Measurements from ENCODE around the gene RAG1. TPM values are rescaled to one million over a fixed set of nuclear protein-coding genes. Genes with fewer than 3 reads are reported as not detected.
A peak's percentile ranks its signal among the peaks of the same experiment; 100 is the strongest.

Gene RAG1
- polyA plus RNA-seq, 3 donors = 0.69 TPM; not detected in 2

DNA sequence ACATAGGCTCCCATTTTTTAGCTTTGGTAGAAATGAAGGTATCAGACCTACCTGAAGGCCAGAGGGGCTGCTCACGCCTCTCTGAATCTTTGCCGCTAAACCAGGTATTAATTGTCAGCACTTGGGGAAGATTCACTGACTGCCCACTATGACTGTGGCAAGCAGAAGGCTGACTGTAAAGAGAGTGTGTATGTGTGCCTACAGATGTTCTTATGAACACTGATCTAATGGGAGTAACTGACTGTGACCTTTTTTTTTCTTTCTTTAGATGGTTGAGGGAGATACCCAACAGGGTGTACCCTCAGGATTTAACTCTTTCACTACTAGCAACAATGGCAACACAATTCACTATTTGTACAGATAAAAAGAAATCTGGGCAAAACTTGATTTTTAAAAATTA is 30.2 kb downstream of the RAG1 start, which contains the start of gene RAG2:
Gene RAG2, minus strand, starts transcription at position 186 of the 400 bp plus-strand sequence. CDS start 4,068 bp downstream, outside the sequence.
- Histone ChIP-seq H2AFZ (ENCODE audit: insufficient read depth, low read depth, low read length, poor library complexity, severe bottlenecking) (no peak within 1 kb of the TSS), H3K4me2 (replicated peaks; ENCODE audit: extremely low read depth, low read length, poor library complexity, severe bottlenecking) (no peak within 1 kb of the TSS), H4K20me1 (ENCODE audit: insufficient read depth, low read length) (no peaks in the 10 kb centered on the region), H3K4me1 (ENCODE audit: control insufficient read depth in 1 of 2, insufficient read depth in 2 of 2, low read length in 2 of 2) (peaks cover 18 to 22% of the 10 kb centered on the region in 2 donors), H3K4me3 (replicated peaks in 1 of 3; ENCODE audit: low read depth in 2 of 3, low read length in 3 of 3) (no peak within 1 kb of the TSS), H3K9ac (ENCODE audit: insufficient read depth, low read length, poor library complexity, severe bottlenecking) (no peak within 1 kb of the TSS), H3K27ac (ENCODE audit: low read depth in 1 of 2, low read length in 2 of 2) (no peak within 1 kb of the TSS), H3K27me3 (ENCODE audit: control insufficient read depth in 2 of 2, insufficient read depth in 2 of 2, low read length in 2 of 2) (no peaks in the 10 kb centered on the region), H3K36me3 (replicated peaks in 1 of 2; ENCODE audit: control insufficient read depth in 1 of 2, insufficient read depth in 2 of 2, low read length in 2 of 2) (no peaks in the 10 kb centered on the region), H3K79me2 (ENCODE audit: insufficient read depth, low read length) (no peaks in the 10 kb centered on the region), H3K9me3 (replicated peaks in 1 of 2; ENCODE audit: control insufficient read depth in 1 of 2, insufficient read depth in 1 of 2, low read length in 2 of 2) (no peaks in the 10 kb centered on the region)
- Mint-ChIP-seq H3K27ac (no peak within 1 kb of the TSS), H3K4me3 (no peak within 1 kb of the TSS), H3K36me3 (peaks cover 0 to 4% of the 10 kb centered on the region in 2 donors), H3K9me3 (no peaks in the 10 kb centered on the region), H3K4me1 (peaks cover 21% of the 10 kb centered on the region), H3K27me3 (ENCODE audit: low read depth in 3 of 3) (peaks cover 0 to 6% (median 0%) of the 10 kb centered on the region in 3 donors)
- intact Hi-C loops (cut with micrococcal nuclease) = no loop called here
- TF ChIP-seq, protein P1, sequence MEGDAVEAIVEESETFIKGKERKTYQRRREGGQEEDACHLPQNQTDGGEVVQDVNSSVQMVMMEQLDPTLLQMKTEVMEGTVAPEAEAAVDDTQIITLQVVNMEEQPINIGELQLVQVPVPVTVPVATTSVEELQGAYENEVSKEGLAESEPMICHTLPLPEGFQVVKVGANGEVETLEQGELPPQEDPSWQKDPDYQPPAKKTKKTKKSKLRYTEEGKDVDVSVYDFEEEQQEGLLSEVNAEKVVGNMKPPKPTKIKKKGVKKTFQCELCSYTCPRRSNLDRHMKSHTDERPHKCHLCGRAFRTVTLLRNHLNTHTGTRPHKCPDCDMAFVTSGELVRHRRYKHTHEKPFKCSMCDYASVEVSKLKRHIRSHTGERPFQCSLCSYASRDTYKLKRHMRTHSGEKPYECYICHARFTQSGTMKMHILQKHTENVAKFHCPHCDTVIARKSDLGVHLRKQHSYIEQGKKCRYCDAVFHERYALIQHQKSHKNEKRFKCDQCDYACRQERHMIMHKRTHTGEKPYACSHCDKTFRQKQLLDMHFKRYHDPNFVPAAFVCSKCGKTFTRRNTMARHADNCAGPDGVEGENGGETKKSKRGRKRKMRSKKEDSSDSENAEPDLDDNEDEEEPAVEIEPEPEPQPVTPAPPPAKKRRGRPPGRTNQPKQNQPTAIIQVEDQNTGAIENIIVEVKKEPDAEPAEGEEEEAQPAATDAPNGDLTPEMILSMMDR (IDR thresholded peaks at IDR 0.05) = no peak
- no peak for DNase-seq
- 100% methylated on average over 2 of the region's 2 CpGs for WGBS (ENCODE audit: insufficient coverage)

DNA sequence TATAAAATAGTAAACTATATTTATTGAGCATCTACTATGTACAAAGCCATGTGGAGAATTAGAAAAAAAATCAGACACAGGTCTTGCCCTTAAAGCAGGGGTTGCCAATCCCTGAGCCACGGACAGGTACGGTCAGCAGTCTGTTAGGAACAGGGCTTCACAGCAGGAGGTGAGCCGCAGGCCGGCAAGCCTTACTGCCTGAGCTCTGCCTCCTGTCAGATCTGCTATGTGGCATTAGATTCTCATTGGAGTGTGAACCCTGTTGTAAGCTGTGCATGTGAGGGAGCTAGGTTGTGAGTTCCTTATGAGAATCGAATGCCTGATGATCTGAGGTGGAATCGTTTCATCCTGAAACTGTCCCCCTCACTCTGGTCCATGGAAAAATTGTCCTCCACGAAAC is 32.4 kb downstream of the RAG1 start:
- Histone ChIP-seq H2AFZ (ENCODE audit: insufficient read depth, low read depth, low read length, poor library complexity, severe bottlenecking) (no peak overlapping the region), H3K9me3 (replicated peaks in 1 of 2; ENCODE audit: control insufficient read depth in 1 of 2, insufficient read depth in 1 of 2, low read length in 2 of 2) (no peaks in the 10 kb centered on the region)

More for the DNA sequence above, 32.4 kb downstream of the RAG1 start:
- H3K4me1 ChIP-seq (ENCODE audit: control insufficient read depth in 1 of 2, insufficient read depth in 2 of 2, low read length in 2 of 2) = peaks cover 15% of the 10 kb centered on the region in 2 donors
- no peak overlapping the region for H3K9ac ChIP-seq (ENCODE audit: insufficient read depth, low read length, poor library complexity, severe bottlenecking)
- Mint-ChIP-seq H3K36me3 (peaks cover 0 to 4% of the 10 kb centered on the region in 2 donors), H3K4me3 (no peak overlapping the region), H3K4me1 (peaks cover 13% of the 10 kb centered on the region), H3K27me3 (ENCODE audit: low read depth in 3 of 3) (no peaks in the 10 kb centered on the region), H3K9me3 (no peaks in the 10 kb centered on the region), H3K27ac (peak overlapping the region in 1 of 7 donors; percentile 16)
- no peak overlapping the region for H3K4me3 ChIP-seq (replicated peaks in 1 of 3; ENCODE audit: low read depth in 2 of 3, low read length in 3 of 3)
- H3K4me2 ChIP-seq (replicated peaks; ENCODE audit: extremely low read depth, low read length, poor library complexity, severe bottlenecking) = no peak overlapping the region
- H3K36me3 ChIP-seq (replicated peaks in 1 of 2; ENCODE audit: control insufficient read depth in 1 of 2, insufficient read depth in 2 of 2, low read length in 2 of 2) = no peaks in the 10 kb centered on the region
- WGBS (ENCODE audit: insufficient coverage) = 96% methylated on average over 4 of the region's 7 CpGs
- H4K20me1 ChIP-seq (ENCODE audit: insufficient read depth, low read length) = no peaks in the 10 kb centered on the region
- DNase-seq = no peak
- no peak overlapping the region for H3K27ac ChIP-seq (ENCODE audit: low read depth in 1 of 2, low read length in 2 of 2)
- no peaks in the 10 kb centered on the region for H3K79me2 ChIP-seq (ENCODE audit: insufficient read depth, low read length)
- H3K27me3 ChIP-seq (ENCODE audit: control insufficient read depth in 2 of 2, insufficient read depth in 2 of 2, low read length in 2 of 2) = no peaks in the 10 kb centered on the region
- intact Hi-C loops (cut with micrococcal nuclease) = no loop called here
- TF ChIP-seq, protein P1 (IDR thresholded peaks at IDR 0.05) = no peak

All from CD14-positive monocyte (primary cell).